ENCODE results near the gene TFEC.
A peak's percentile ranks its signal among the peaks of the same experiment; 100 is the strongest.

The TFEC gene

DNA sequence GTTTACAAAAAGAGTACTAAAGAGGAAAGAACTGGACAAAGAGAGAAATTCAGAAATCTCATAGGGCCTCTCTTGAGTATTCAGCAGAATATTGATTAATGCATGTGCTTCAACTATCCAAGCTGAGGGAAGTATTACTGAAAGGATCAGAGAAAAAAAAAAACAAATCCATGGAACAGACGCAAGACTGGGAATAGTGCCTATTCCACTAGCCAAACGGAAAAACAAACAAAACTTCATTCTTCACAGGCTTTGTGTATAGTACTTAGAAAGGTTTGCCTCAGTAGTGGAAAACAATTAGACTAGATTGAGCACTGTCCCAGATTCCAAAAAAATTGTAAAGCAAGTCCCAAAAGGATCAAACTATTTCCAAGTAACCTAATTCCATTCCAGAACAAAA, 106.2 kb downstream of the TFEC start:
- DNase-seq (ENCODE audit: low read depth), result peak; percentile 42

DNA sequence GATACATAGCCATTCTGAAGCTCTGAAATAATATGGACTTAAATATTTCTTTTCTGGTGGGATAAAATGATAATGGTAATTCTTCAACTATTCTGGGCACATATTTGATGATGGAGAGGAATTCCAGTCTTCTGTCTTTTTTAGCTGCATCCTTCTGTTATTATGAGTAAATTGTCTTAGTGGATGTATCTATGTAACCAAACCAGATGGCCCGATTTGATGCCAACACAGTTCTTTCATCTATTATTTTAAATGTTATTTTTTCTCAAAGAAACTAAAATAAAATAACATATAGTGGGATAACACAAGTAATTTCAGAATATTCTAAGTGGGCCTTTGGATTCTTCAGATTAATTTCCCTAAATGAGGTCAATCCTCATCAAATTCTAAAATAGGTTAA, 110.2 kb downstream of the TFEC start:
- DNase-seq (ENCODE audit: low read depth), result no peak

DNA sequence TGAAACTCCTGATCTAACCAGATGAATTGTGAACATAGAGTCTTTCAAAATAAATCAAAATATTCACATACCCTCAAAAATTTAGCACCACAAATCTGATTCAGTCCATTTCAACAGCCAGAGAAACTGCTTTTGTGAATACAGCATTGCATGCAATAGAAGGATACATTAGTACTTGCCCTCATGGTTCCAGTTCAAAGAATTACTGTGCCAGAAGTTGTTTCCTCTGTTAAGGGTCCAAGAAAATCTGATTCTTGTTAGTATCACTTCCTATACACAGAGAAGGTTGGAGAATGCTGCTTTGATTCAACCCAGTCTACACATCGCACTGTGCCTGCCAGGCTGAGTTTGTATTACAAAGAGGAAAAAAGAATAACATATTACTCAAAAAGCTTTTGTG, 115.6 kb downstream of the TFEC start:
- DNase-seq (ENCODE audit: low read depth), result peak; percentile 50

DNA sequence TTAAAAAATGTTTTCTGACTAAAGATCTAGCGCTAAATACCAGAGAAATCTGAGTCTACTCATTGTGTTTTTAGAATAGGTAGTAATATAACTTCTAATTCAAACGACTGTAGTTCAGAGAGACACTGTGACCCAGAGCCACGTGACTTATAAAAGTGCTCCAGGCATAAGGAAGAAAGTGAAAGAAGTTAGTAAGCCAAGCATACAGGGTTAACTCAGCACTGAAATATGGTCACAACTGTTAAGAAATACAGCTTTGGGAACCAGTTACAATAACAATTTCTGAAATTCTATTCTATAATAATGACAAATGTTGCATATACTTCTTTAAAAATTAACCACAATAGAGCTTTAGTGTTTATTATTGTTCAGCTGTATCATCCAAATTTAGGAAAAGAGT, 119.1 kb downstream of the TFEC start:
- peak; percentile 61 for DNase-seq (ENCODE audit: low read depth)

DNA sequence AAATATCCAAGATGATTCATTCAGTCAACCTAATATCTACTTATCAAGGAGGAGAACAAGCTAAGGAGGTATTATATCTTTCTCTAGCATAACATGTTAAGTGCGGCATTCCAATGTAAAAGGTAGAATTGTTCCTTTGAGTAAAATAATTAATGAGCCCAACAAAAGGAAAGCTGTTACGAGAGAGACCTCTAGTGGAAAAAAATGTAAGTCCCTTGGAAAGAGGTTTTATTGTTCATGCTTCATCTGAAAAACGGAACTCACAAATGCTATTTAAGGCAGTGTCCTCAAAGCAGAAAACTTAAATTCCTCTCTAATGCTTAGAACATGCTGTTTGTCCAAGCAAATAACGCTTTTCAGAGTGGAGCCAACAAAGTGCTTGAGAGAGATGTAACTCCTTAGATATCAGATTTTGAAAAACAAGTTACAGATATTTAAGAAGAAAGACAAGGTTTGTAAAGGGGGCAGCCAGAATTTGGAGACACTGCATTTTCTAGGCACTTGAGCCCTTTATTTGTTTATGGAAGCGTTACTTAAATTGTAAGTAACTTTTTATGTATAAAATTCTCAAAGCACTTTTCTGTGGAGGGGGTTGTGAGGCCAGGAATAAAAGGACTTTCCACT, 119.9 kb downstream of the TFEC start:
- peak; percentile 47 for DNase-seq (ENCODE audit: low read depth)

DNA sequence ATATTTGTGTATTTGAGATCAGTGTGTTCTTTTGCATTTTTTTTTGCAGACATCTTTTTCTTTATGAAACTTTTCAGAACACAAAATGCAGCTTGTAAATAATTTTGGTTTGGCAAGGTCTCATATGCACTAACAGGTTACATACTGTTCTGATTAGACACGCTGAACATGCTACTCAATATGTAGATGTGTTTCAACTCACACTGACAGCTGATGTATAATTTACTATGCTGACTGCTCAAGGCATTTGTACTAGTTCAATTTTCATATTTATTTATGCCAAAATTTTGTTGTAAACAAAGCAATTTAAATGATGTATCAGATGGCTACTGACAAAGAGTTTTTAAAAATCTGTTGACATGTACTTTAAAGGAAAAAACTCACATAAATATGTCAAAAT, 123.8 kb downstream of the TFEC start:
- peak; percentile 24 for DNase-seq (ENCODE audit: low read depth)

DNA sequence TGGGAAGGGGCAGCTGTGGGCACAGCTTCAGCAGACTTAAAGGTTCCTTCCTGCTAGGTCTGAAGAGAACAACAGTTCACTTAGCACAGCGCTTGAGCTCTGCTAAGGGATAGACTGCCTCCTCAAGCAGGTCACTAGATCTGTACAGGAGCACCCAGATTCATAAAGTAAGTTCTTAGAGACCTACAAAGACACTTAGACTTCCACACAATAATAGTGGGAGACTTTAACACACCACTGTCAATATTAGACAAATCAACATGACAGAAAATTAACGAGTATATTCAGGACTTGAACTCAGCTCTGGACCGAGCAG, 140.9 kb downstream of the TFEC start:
- DNase-seq (ENCODE audit: low read depth), result no peak

DNA sequence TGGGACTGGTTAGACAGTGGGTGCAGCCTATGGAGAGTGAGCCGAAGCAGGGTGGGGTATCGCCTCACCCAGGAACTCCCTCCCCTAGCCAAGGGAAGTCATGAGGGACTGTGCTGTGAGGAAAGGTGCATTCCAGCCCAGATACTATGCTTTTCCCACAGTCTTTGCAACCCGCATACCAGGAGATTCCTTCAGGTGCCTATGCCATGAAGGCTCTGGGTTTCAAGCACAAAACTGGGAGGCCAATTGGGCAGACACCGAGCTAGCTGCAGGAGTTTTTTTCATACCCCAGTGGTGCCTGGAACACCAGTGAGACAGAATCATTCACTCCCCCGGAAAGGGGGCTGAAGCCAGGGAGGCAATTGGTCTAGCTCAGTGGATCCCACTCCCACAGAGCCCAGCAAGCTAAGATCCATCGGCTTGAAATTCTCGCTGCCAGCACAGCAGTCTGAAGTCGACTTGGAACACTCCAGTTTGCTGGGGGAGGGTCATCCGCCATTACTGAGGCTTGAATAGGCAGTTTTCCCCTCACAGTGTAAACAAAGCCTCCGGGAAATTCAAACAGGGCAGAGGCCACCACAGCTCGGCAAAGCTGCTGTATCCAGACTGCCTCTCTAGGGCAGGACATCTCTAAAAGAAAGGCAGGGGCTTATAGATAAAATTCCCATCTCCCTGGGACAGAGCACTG, 141.4 kb downstream of the TFEC start:
- no peak for DNase-seq (ENCODE audit: low read depth)

DNA sequence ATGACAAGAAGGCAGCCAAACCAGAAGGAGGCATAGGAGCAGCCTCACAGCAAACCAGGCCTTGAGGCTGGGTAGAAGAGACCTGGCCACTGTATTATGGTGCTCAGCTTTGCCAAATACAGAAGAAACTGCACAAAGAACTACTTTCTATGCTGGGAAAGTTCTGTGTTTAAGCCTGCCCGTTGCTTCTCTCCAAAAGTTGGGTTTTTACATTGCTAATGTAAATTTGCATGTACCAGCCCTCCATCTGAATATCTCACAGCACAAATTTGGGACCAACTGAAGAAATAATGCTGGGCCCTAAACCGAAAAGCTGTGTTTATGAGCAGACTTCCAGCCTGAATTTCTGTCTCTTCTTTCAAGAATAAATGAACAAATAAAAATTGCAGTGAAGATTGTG, 145.0 kb downstream of the TFEC start:
- no peak for DNase-seq (ENCODE audit: low read depth)

Measured in fibroblast of gingiva (primary cell).